Neural cell (in vitro differentiated cells): Measurements from ENCODE around the gene TAX1BP3.

ENCODE experiments used
- EP300 ChIP-seq: fragments of 450-650 bp; conservative IDR thresholded peaks from 2 replicates; pipeline ENCODE4 v1.6.1; 2014; ENCODE audit warnings: antibody characterized with exemption, mild to moderate bottlenecking, moderate library complexity; ENCODE audit not compliant: poor library complexity, severe bottlenecking
- EZH2 ChIP-seq: fragments of 200-600, 300-800 bp; shearing (Covaris generic), sonication (generic); IDR thresholded peaks from 2 replicates; pipeline ENCODE4 v1.6.1; 2014; ENCODE audit warnings: antibody characterized with exemption, low read length, borderline replicate concordance, mild to moderate bottlenecking; ENCODE audit not compliant: insufficient read depth, poor library complexity, severe bottlenecking
- MXI1 ChIP-seq: fragments of 450-650 bp; conservative IDR thresholded peaks from 2 replicates; pipeline ENCODE4 v1.6.1; 2014; ENCODE audit warnings: antibody characterized with exemption, mild to moderate bottlenecking; ENCODE audit not compliant: poor library complexity, severe bottlenecking
- POLR2AphosphoS5 ChIP-seq: IDR thresholded peaks from 2 replicates; pipeline ENCODE4 v1.6.1; 2012
- RAD21 ChIP-seq: fragments of 450-650 bp; conservative IDR thresholded peaks from 2 replicates; pipeline ENCODE4 v1.6.1; 2014; ENCODE audit warnings: antibody characterized with exemption, mild to moderate bottlenecking, moderate library complexity
- SMC3 ChIP-seq: fragments of 450-650 bp; conservative IDR thresholded peaks from 2 replicates; pipeline ENCODE4 v1.6.1; 2014; ENCODE audit warnings: antibody characterized with exemption, mild to moderate bottlenecking, moderate library complexity; ENCODE audit not compliant: poor library complexity
- TAF1 ChIP-seq: IDR thresholded peaks from 2 replicates; pipeline ENCODE4 v1.6.1; 2012; ENCODE audit warnings: low read depth
- TF ChIP-seq, protein P1 (sequence below): fragments of 450-650 bp; IDR thresholded peaks from 2 replicates; pipeline ENCODE4 v1.5.1; 2014; ENCODE audit warnings: antibody characterized with exemption, mild to moderate bottlenecking, moderate library complexity; ENCODE audit not compliant: poor library complexity, severe bottlenecking
- TF ChIP-seq, protein P2 (sequence below): IDR thresholded peaks from 2 replicates; pipeline ENCODE4 v1.6.1; 2012; ENCODE audit warnings: borderline replicate concordance

DNA sequence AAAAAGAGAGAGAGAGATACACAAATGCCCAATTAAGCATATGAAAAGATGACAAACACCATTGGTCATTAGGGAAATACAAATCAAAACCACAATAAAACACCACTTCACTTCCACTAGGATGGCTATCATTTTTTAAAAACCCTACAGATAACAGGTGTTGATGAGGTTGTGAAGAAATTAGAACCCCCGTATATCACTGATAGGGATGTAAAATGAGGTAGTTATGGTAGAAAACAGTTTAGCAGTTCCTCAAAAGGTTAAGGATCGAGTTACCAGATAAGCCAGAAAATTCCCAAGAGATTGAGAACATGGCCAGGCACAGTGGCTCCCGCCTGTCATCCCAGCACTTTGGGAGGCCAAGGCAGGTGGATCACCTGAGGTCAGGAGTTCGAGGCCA, 24.8 kb upstream of the TAX1BP3 start:
- TF ChIP-seq, protein P1, sequence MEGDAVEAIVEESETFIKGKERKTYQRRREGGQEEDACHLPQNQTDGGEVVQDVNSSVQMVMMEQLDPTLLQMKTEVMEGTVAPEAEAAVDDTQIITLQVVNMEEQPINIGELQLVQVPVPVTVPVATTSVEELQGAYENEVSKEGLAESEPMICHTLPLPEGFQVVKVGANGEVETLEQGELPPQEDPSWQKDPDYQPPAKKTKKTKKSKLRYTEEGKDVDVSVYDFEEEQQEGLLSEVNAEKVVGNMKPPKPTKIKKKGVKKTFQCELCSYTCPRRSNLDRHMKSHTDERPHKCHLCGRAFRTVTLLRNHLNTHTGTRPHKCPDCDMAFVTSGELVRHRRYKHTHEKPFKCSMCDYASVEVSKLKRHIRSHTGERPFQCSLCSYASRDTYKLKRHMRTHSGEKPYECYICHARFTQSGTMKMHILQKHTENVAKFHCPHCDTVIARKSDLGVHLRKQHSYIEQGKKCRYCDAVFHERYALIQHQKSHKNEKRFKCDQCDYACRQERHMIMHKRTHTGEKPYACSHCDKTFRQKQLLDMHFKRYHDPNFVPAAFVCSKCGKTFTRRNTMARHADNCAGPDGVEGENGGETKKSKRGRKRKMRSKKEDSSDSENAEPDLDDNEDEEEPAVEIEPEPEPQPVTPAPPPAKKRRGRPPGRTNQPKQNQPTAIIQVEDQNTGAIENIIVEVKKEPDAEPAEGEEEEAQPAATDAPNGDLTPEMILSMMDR: no peak
- TF ChIP-seq, protein P2, sequence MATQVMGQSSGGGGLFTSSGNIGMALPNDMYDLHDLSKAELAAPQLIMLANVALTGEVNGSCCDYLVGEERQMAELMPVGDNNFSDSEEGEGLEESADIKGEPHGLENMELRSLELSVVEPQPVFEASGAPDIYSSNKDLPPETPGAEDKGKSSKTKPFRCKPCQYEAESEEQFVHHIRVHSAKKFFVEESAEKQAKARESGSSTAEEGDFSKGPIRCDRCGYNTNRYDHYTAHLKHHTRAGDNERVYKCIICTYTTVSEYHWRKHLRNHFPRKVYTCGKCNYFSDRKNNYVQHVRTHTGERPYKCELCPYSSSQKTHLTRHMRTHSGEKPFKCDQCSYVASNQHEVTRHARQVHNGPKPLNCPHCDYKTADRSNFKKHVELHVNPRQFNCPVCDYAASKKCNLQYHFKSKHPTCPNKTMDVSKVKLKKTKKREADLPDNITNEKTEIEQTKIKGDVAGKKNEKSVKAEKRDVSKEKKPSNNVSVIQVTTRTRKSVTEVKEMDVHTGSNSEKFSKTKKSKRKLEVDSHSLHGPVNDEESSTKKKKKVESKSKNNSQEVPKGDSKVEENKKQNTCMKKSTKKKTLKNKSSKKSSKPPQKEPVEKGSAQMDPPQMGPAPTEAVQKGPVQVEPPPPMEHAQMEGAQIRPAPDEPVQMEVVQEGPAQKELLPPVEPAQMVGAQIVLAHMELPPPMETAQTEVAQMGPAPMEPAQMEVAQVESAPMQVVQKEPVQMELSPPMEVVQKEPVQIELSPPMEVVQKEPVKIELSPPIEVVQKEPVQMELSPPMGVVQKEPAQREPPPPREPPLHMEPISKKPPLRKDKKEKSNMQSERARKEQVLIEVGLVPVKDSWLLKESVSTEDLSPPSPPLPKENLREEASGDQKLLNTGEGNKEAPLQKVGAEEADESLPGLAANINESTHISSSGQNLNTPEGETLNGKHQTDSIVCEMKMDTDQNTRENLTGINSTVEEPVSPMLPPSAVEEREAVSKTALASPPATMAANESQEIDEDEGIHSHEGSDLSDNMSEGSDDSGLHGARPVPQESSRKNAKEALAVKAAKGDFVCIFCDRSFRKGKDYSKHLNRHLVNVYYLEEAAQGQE: no peak
- TF ChIP-seq EP300 (no peak), RAD21 (no peak), MXI1 (no peak), TAF1 (no peak), EZH2 (no peak), POLR2AphosphoS5 (no peak), SMC3 (no peak)
